Hepatic stellate cell (primary cell): Measurements from ENCODE around the gene ZDHHC24.

Experiments
- DNase-seq: peaks from one replicate; pipeline ENCODE4 v3.0.0; 2011; ENCODE audit warnings: low spot score

ZDHHC24 gene

DNA sequence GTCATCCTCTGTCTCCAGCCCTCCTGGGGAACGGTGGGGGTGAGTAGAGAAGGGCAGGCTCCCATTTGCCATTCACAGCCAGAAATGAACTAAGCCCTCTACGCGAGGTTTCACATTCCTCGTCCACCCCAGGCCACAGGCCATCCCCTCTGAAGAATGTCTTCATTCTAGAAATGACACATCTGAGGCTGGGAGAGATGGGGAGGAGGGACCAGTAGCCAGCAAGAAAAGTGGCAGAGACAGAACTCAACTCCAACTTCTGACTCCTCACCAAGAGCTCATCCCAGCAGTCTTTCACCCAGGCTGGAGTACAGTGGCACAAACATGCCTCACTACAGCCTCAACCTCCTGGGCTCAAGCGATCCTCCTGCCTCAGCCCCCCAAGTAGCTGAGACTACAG is 19.1 kb upstream of the ZDHHC24 start:
- DNase-seq, result no peak

DNA sequence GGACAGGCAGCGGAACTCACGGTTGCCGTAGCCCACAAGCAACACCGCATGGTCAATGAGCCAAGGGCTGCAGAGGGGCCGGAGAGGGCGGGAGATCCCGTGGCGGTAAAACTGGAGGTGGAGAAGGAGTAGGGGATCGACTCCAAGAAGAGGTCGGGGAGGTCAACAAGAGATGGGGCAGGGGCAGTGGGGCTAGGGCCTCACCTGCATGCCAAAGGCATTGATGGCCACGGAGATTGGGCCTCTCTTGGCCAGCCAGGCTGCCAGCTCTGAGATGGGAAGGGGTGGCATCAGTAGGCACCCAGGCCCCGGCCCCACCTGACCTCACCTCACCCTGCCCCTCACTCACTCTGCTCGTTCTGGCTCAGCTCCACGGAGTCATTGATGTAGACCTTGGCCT is 18.7 kb upstream of the ZDHHC24 start:
- DNase-seq, result no peak

DNA sequence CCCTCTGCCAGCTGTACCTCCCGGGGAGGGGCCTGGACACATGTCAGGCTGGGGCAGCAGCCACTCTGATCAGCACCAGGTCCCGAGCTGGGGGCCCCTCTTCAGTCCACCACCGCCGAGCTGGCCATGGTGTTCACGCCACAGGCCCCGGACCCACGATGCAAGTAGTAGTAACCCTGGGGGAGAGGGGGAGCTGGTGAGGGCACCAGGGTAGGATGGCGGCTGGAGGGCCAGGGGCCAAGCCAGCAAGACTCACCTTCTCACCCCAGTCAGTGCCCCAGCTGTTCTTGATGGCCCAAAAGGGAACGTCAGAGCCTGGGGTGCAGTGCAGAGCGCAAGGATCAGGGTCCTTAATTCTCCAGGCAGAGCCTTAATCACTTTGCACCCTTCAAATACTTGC is 18.0 kb upstream of the ZDHHC24 start:
- DNase-seq, result no peak

DNA sequence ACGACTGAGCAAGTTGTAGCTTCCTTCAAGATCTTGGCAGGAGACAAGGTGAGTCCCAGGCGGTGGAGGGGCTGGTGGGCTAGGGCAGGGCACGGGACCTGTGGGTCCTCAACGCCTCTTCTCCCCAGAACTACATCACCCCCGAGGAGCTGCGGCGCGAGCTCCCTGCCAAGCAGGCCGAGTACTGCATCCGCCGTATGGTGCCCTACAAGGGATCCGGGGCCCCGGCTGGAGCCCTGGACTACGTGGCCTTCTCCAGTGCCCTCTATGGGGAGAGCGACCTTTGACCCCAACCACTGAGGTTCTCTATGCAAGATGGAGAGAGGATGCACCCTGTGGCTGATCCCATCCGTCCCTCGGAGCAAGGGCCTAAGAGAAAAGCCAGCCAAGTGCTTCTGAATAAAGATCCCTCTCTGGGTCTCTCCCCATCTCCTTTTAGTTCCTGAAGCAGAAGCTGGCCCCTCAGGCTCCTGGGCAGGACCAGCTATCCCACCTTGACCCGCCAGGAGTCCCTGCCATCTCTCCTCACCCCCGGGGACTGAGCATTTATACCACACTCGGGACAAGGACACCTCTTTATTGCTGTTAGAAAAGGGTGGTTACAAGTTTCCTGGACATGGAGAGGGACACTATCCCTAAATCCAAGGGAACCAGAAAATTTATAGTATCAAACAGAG is 17.2 kb upstream of the ZDHHC24 start:
- DNase-seq, result no peak

DNA sequence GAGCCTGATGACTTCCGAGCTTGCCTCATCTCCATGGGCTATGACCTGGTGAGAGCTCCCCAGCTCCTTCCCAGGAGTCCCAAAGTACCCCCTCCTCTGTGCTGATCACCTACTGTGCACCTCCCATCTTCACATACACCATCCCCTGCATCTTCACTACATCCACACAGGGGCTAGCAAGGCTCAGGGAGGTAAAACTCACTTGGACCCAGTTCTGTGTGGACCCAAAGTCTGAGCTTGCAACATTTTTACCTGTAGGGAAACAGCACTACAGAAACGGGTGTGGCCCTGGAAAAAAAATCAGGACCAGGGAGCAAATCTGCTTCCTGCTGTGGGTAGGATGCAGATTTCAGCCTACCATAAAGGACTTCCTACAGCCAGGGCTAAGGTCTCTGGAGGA is 16.4 kb upstream of the ZDHHC24 start:
- no peak for DNase-seq

DNA sequence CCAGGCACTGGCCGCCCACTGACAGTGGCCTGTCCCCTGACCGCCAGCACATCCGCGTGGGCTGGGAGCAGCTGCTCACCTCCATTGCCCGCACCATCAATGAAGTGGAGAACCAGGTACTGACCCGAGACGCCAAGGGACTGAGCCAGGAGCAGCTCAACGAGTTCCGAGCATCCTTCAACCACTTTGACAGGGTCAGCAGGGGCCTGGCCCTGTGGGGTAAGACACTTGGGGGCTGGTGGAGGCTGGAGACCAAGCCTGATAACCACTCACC is 16.1 kb upstream of the ZDHHC24 start:
- DNase-seq, result no peak

DNA sequence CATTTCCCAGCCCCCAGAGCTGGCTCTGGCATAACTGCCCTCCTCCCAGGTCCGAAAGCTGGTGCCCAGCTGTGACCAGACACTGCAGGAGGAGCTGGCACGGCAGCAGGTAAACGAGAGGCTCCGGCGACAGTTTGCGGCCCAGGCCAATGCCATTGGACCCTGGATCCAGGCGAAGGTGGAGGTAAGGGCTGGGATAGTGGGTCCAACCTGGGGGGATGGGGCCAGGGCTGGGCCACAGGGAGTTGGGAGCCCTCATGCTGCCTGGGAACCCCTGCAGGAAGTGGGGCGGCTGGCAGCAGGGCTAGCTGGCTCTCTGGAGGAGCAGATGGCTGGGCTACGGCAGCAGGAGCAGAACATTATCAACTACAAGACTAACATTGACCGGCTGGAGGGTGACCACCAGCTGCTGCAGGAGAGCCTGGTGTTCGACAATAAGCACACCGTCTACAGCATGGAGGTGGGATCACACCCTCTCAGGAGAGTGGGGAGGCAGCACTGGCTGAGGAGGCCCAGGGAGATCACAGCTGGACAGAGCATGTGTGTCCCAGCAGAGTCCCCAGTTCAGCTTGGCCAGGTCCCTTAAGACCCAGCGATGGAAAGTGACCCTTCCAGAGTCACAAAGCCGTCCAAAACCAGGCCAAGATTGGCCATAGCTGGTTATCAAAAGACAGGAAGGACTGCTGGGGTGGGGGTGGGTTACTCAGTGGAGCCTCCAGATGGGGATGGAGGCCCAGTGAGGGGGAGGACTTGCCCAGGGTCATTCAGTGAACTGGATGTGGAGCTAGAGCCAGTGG is 15.5 kb upstream of the ZDHHC24 start:
- DNase-seq, result no peak

DNA sequence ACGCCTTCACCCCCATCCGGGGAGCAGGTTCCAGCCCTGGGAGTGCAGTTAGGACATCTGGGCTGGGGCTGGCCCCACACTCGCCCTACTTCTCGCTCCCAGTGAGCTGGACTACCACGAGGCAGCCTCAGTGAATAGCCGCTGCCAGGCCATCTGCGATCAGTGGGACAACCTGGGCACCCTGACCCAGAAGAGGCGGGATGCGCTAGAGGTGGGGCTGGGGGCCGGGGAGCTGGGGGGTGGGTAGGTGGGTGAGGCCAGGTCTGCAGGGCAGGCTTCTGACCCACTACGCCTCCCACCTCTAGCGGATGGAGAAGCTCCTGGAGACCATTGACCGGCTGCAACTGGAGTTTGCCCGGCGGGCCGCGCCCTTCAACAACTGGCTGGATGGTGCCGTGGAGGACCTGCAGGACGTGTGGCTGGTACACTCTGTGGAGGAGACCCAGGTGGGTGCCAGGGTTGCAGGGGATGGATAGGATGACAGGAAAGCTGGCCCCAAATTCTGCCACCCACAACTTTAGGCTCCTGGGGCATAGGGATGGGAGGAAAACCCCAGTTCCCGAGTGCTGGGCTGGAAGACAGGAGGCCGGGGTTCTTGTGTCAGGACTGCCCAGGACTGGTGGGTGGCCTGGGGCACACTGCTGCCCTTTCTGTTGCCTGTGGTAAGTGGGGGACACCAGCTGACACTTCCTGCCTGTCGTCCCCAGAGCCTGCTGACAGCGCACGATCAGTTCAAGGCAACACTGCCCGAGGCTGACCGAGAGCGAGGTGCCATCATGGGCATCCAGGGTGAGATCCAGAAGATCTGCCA is 14.2 kb upstream of the ZDHHC24 start:
- DNase-seq, result no peak

DNA sequence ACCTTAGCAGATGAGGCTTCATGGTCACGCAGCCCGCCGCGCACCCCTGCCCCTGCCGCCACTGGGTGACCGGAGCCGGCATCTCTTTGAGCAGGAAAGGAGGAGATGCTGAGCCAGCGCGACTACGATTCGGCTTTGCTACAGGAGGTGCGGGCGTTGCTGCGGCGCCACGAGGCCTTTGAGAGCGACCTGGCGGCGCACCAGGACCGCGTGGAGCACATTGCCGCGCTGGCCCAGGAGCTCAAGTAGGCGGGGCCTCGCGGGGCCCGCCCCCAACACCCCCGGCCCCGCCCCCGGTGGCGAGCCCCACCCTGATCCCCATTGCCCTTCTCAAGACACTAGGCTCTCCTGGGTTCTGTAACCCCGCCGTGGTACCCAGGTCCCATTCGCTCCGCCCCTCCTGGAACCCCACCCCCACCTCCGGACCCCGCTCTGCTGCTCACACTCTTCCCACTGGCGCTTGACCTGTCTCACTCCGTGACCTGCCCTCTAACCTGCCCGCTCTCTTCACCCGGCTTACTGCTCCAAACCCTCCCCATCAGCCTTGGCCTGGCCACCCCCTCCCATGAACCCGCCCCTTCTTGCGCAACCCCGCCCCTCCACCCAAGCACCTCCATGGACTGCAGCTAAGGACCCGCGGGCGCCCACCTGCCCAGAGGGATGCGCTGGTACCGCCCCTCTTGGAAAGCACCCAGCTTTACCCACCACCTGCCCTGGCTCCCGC is 13.5 kb upstream of the ZDHHC24 start:
- DNase-seq, result no peak

DNA sequence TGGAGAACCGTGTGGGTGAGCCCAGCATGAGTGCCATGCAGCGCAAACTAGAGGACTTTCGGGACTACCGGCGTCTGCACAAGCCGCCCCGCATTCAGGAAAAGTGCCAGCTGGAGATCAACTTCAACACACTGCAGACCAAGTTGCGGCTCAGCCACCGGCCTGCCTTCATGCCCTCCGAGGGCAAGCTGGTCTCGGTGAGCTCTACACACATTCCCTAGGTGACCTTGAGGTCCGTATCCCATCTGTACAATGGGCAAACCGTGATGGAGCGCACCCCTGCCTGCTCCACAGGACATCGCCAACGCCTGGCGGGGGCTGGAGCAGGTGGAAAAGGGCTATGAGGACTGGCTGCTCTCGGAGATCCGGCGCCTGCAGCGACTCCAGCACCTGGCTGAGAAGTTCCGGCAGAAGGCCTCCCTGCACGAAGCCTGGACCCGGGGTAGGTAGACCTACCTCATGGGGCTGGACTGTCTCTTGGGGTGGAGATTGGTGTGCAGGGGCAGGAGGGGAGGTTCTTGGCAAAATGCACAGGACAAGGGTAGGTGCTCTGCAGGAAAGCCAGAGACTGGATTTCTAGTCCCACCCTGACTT is 12.0 kb upstream of the ZDHHC24 start:
- no peak for DNase-seq

DNA sequence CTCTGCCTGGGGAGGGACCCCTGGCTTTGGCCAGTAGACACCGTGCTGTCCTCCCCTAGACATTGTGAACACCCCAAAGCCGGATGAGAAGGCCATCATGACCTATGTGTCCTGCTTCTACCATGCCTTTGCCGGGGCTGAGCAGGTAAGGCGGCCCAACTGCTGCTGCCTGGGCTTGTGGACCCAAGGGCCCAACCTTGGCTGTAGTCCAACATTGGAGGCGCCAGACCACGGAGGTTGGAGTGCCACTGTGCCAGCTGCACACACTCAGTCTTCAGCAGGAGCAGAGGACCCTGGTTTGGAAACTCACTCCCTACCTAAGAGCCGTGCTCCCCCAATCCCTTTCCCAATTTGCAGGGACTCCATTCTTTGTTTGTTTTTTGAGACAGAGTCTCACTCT is 10.2 kb upstream of the ZDHHC24 start:
- no peak for DNase-seq

DNA sequence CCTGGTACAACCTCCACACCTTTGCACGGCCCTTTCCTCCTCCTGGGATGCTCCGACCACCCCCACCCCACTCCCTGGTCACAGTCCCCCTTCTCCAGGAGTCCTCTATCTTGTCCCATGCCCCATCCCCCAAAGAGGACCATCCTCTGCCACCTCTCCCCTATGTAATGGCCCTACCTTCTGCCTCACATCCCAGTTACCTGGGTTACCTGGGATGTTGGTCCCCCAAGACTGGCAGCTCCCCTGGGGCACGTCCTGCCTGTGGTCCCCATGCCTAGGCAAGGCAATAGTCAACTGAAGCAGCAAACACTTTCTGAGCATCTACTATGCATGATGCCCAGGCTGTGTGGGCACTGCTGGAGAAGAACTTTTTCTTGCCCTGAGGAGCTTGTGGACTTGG is 9.6 kb upstream of the ZDHHC24 start:
- DNase-seq, result no peak

DNA sequence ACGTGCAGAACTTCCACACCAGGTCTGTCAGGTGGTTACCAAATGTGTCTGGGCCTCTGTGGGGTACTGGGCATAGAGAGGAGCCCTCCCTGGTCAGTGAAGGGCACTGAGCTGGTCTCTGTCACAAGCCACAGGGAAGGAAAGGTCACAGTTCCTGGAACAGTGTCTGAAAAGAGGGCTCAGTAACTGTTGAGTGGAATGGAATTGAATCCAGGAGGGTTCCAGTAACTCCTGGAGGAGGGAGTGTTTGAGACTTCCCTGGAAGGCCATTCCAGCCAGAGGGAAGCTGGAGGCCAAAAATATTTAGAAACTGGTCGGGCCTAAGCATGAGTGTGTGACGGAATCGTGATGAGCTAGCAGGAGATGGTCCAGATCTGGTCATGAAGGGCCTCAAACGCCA is 8.8 kb upstream of the ZDHHC24 start:
- DNase-seq, result no peak

DNA sequence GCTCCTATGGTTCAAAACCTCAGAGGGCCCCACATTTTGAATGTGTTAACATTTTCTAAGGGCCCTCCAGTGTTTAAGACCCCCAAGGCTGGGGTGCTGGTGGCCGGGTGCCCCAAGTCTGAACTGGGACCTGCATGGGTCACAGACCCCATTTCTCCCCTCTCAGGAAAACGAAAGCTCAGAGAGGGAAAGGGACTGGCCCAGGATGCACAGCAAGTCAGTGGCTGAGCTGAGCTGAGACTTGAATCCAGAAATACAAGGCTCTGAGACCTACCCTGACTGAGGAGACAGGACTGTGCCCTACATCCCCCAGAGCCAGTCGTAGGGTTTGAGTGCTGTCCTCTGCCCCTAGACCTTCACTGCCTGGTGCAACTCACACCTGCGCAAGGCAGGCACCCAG is 5.0 kb upstream of the ZDHHC24 start:
- DNase-seq, result no peak

DNA sequence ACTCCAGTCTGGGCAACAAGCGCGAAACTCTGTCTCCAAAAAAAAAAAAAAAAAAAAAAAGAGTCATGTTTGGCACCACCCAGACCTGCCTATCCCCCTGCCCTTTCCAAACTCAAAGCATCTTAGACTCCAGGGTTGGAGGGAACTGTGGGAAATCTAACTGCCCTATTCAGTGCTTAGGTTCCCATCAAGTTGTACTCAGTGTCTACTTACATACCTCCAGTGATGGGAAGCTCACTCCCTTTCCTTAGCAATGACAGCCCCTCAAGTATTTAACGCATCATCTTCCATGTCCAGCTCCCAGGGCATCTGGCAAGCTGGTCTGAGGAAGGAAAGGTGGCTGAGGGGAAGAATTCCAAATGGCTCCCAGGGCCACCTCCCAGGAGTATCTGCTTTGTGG is 3.8 kb upstream of the ZDHHC24 start:
- DNase-seq, result no peak

DNA sequence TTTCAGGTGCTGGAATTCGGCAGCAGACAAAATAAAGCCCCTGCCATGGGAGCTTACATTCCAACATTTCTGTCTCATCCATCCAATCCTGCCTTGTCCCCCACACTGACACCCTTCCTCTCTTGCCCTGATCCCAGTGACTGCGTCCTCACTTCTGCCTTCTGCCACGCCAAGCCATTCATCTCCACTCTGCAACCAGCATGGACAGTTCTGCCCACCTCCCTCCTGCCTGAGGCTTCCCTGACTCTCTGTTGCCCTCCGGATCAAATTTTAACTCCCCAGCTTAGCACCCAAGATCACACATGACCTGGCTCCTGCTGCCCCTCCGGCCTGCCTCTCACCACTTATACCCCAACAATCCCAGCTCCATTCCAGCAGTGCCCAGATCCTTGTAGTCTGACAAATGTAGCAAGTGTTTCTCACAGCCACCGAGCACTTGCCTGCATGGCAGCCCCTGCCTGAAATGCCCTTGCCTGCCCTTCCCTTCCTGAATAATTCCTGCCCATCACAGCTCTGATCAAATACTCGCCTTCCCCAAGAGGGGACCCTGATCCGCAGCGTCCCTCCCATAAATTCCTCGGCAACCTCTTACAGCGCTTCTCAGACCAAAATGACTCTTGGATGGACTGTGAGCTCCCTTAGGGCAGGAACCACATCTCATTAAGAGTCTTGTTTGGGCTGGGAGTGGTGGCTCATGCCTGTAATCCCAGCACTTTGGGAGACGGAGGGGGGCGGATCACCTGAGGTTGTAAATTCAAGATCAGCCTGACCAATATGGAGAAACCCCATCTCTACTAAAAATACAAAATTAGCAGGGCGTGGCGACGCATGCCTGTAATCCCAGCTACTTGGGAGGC is 3.2 kb upstream of the ZDHHC24 start:
- no peak for DNase-seq

DNA sequence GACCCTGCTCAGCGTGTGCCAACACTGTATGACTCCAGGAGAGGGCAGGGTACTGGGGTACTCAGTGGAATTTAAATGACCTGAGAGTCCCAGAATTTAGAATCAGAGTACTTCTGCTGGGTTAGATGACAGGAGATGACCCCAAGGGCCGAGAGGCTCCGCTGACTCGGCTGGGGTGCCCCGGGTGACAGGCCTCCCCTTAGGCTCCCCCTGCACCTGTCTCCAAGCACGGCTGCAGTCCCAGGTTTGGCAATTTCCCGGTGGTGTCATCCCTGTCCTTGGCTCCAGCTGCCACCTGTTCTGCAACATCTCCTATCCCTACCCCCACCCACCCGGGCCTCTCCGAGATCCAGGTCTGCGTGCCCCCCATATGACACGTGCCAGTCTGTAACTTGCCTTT is 2.2 kb upstream of the ZDHHC24 start:
- no peak for DNase-seq

DNA sequence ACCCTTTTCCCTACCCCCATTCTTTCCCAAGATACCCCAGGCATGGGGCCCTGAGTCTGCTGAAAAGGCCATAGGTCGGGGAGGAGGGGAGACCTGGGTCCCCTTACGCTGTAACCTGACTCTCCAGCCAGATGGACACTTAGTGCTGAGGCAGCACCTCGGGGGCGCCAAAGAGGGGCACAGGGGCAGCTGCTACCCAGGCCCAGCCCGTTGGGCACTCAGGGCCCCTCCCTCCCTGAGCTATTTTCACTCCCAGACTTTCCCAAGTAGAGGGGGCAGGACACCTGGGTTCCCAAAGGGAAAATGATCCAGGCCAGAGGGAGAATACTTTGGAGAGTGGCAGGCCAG is 1.8 kb upstream of the ZDHHC24 start:
- DNase-seq, result no peak

DNA sequence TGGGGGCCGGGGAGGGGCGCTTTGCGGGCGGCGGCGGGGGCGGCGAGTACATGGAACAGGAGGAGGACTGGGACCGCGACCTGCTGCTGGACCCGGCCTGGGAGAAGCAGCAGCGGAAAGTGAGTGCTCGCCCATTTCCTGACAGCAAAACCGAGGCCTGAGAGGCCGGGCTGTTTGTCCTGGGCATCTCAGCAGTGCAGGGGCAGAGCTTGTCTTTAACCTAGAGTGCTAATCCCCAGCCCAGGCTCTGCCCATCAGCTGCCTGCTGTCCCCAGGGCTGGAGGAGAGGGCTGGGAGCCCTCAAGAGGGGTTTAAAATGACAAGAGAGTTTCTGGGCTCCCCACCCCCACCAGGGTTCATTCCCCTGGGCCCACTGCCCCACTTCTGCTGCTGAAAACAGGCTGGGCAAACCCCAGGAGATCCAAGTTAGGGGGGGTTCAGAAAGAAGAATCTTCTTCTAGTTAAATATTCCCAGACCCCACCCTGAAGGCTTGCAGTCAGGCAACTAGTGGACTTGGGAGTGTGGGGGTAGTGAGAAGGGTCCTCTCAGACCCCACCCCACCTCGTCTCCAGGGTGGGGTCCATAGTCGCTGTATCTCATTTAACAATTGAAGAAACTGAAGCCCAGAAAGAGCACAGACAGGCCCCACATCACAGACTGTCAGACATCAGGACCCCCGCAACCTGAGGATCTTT is 1.3 kb upstream of the ZDHHC24 start:
- DNase-seq, result no peak

DNA sequence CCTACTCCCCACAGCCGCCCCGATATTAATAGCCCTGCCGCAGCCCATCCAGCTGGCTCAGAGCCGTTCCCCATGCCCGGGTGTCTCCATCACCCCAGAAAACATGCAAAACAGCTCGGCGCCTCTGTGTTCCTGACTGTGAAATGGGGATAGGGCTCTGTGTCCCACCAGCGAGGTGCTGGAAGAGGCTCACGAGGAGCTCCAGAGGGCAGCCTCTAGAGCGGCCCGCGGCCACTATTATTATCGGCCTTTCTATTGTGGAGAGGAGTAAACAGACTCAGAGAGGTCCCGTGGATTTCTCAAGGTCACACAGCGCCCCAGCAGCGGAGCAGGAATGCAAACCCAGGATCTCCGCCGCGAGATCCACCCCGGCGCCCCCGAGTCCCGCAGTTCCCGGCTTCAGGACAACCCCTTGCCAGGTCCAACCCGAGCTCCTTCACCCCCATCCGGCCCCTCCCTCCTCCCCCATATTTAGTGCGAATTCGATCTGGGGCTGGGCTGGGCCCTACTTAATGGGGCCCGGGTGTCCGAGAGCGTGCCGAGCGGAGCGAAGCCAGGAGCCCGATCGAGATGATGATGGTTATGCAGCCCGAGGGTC is 619 bp upstream of the ZDHHC24 start, which contains the start of gene ACTN3:
Gene ACTN3, plus strand, starts transcription at position 536 of the 598 bp plus-strand sequence. Its CDS starts 35 bp downstream, at position 571.
- no peak for DNase-seq
